GM19468 (cell line): ENCODE measurements around the gene FBXW8.

Source experiments
- ATAC-seq: cut with Tn5 transposase; IDR thresholded peaks from one replicate; pipeline ENCODE4 v1.9.1; 2021; ENCODE audit warnings: mild to moderate bottlenecking, moderate library complexity, moderate number of reproducible peaks; ENCODE audit not compliant: unreplicated experiment; ENCODE audit errors: extremely low read depth

Gene FBXW8, protein sequence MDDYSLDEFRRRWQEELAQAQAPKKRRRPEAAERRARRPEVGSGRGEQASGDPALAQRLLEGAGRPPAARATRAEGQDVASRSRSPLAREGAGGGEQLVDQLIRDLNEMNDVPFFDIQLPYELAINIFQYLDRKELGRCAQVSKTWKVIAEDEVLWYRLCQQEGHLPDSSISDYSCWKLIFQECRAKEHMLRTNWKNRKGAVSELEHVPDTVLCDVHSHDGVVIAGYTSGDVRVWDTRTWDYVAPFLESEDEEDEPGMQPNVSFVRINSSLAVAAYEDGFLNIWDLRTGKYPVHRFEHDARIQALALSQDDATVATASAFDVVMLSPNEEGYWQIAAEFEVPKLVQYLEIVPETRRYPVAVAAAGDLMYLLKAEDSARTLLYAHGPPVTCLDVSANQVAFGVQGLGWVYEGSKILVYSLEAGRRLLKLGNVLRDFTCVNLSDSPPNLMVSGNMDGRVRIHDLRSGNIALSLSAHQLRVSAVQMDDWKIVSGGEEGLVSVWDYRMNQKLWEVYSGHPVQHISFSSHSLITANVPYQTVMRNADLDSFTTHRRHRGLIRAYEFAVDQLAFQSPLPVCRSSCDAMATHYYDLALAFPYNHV

DNA sequence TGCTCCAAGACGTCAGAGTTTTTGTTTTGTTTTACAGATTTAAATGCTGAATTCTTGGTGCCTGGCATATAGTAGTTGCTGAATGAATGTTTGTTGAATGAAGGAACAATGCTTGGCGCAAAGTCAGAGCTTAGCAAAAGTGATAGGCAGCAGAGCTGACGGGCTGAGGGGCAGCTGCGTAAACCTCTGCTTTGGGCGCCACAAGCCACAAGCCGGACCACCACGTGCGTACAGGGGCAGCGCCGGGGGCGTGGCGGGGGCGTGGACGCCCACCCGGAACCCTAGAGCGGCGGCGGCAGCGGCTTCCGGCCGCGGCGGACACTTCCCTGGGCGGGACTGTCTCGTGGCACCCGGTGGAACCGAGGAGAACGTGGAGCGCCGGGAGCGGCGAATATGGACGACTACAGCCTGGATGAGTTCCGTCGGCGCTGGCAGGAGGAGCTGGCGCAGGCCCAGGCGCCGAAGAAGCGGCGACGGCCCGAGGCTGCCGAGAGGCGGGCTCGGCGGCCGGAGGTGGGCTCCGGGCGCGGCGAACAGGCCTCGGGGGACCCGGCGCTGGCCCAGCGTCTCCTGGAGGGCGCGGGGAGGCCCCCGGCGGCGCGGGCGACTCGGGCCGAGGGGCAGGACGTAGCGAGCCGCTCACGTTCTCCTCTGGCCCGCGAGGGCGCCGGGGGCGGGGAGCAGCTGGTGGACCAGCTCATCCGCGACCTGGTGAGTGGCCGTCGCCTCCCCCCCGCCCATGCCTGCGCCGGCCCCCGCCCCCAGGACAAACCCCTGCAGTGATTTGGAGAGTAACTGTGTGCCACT, at the start of gene FBXW8:
Gene FBXW8 (plus strand): TSS at position 306 of the 807 bp plus-strand sequence. CDS start 88 bp downstream, at position 394.
- peak; percentile 85 for ATAC-seq

DNA sequence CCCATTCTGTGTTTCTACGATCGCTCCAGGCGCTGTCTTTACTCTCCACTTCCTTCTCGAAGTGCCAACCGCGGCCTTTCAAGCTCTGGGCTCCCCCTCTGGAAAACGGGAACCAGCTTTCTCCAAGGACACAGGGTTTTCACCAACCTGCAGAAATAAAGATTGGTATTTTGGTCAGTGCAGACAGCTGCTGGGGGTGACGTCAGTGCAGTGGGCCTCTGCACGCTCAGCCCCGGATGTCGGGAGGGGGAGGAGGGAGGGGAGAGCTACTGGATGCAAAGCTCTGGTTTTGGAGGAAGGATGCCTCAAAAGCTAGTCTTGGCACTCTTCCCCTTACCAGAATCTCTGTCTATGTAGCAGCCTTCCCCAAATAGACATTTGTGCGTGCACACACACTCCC, 49.4 kb upstream of the FBXW8 start:
- peak; percentile 27 for ATAC-seq

DNA sequence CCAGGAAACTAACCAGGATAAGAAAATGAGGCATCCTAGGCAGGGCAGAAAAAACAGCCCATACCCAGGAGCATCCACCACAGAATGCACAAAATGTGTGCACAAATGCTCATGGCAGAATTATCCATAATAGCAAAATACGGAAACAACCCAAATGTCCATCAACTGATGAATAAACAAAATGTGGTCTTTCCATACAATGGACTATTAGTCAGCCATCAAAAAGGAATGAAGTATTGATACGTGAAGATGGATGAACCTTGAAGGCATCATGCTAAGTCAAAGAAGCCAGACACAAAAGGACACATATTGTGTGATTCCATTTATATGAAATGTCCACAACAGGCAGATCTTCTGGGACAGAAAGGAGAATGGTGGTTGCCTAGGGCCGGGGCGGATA, 48.6 kb upstream of the FBXW8 start:
- no peak for ATAC-seq

DNA sequence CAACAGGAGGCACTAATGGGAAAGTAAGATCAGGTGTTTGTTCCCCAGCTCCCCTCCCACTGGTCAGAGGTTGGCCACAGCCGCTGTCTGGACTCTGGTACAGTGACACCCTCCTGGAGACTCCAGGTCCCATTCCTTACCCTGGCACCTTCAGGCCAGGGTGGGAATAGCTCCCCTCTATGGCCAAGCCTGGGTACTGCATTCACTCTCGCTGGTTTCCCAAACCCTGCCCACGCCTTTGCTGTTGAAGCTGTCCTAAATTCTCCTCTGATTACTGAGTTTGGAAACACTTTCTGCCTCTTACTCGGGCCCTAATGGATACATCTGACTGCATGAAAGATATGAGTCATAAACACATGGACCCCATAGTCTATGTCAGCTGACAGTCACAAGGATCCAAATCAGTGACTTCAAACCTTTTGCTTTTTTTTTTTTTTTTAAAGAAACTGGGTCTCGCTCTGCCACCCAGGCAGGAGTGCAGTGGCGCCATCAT, 47.4 kb upstream of the FBXW8 start:
- ATAC-seq: no peak

DNA sequence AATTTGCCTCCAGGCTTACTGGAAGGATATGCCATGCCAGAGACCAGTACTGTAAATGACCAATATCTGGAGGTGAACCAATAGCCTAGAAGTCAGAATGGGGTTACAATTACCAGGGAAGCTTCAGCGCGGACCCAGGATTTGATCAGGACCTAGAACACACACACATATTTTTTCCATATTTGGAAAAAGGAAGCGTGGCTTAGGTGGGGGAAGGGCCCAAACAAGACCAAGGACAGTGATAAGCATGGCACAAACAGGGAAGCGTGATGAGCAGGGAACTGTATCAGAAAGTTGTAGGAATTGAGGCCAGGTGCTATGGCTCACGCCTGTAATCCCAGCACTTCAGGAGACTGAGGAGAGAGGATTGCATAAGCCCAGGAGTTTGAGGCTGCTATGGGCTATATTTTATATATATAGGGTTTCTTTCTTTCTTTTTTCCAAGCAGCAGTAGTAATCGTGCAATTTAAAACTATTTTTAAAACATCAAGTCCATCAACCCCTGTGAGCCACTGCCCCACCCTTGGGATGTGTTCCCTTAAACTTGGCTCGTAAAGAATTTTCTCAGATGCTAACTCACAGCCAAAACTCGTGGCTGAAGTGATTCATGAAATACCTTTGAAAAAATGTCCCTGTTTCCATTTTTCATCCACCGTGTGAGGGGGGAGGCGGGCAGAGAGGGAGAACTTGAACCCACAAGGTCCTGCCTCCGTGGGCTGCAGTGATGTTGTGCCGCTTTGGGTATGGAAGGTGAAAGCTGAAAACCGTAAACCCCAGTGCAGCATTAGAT, 46.2 kb upstream of the FBXW8 start:
- ATAC-seq: no peak

DNA sequence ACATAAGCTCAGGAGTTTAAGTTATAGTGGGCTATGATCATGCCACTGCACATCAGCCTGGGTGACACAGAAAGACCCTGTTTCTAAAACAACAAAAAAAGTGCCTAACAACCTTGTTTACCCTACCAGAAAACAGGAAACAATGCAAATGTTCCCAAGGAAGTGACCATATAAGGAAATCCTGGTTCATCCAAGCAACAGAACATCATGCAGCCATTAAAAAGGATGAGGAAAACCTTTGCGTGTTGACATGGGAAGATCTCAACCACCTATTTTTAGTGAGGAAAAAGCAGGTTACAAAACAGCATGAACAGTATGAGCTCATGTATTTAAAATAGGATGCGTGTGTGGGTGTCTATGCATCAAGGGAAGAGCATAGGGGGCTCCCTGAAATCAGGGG, 43.2 kb upstream of the FBXW8 start:
- no peak for ATAC-seq

DNA sequence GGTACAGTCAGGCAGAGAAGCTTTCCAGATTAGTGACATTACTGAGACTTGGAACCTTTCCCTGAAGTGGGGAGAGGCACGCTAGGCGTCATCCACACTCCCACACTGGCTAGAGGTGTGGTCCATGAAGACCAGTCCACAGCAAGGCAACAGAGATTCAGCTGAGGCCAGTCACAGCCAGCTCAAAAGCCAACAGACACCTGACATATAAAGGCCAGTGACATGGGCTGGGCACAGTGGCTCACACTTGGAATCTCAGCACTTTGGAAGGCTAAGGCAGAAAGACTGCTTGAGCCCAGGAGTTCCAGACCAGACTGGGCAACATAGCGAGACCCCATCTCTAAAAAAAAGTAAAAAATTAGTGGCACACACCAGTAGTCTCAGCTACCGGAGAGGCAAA, 40.4 kb upstream of the FBXW8 start:
- ATAC-seq: no peak

DNA sequence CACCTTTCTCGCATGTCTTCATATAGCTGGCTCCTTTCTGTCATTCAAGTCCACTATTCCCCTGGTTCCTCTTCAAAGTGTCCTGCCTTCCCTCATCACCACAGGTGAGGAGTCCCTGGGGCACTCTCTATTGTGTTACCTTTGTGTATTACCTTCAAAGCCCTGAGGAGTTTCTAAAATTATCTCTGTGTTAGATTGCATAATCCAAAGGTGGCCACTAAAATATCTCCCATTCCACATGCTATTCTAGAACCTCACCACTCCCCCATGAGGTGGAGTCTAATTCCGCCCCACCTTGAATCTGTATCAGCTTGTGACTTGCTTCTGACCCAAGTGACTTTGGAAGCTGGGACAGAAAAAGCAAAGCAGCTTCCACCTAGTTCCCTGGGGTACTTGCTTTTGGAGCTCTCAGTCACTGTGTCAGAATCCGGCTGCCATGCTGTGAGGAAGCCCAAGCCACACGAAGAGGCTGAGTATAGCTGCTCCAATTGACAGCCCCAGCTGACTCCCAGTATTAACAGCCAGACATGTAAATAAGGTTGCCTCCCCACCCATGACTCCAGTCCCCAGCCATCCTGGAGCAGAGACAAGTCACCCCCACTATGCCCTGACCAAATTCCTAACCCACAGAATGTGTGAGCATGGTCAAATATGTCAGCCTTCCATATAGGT, 36.3 kb upstream of the FBXW8 start:
- ATAC-seq: no peak

DNA sequence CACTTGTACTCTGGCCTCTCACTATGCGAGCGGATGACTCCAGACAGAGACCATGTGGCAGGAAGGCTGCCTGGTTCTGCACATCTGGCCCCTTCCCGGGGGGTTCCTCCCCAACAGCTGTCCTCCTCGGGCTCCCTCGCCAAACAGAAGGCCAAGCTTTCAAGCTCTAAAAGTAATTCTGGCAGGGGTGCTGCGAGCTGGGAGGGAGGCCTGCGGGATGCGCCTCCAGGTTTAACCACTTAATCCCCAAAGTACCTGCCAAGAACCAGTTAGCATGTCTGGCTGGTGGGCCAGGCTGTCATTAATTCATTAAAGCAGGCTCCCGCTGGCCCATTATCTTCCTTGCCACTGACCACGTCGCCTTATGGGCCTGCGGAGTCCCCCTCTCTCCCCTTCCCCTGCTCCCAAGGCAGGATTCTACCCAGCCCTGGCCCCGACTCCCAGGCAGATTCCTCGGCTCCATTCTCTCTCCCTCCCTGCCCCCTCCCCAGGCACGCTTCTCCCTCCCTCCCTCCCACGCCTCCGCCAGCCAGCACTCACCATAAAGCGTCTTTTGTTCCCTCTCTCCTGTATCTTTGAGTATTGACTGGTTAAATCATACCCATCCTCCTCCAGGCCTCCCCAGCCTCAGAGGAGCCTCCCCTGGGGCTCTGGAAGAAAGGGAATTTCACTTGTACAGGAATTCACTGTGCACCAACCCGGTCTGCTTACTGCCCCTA, 34.4 kb upstream of the FBXW8 start:
- ATAC-seq: no peak

DNA sequence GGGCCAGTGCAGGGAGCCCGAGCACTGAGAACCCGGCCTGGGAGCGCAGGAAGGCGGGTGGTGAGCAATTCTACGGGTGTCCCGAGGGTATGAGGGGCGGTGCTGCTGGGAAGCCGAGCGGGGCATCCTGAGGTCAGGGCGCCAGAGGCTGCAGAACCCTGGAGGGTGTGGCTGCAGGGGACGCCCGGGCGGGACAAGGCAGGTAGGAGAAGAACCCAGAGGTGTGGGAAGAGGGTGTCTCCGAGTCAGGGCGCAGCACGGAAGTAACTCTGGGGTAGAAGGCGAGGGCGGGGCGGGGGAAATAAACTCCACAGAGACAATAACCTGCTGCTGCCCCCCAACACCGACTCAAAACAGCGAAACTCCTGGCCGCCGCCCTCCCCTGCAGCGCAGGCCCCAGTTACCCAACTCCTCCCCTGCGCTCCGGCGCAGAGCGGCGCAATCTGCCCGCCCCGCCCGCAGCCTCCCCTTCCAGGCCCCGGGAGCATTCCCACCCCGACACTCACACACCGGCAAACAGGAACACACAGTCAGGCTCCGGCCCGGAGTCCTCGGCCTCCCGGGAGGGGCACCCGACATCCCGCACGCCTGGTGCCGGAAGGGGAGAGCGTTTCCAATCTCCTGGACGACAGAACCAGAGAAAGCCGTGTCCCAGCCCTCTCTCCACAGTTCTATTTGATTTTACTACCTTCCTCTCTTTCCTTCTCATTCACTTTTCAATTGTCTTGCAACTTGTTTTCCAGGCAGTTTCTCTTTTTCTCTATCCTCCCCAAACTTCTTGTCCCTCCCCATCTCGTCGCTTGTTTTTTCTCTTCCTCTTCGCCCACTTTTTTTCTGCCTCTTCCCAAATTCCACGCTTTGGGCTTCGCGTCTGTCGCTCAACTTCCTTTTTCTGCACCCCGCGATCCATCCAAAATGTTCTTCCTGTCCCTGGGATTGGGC, 31.9 kb upstream of the FBXW8 start:
- no peak for ATAC-seq

DNA sequence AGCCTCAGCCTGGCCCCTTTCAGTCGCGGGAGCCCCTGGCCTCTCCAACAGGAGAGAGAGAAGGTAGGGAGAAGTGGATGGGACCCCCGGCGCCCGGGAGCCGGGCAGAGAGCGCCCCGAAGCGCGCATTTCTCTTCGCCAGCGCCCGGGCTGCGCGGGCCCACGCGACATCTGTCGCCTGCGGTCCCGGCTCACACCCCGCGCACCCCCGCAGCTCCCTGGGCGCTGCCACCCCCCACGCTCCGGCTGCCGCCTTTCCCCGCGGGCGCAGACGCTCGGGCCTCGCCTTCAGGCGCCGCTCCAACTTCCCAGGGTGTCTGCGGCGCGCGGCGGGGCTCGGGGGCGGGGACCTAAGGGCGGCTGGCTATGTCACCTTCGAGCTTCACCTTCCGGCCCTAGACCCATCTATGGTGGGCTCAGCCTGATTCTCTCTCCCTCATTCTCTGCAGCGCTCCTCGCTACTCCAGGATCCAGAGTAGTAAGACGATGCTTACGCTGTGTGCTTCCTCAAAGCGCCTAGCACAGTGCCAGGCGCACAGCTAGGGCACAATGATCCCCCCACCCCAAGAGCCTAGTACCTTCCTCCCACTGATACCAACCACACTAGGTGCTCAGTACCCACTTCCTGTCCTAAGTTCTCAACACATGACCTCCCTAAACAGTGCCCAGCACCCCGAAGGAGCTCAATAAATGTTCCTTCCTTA, 31.1 kb upstream of the FBXW8 start:
- no peak for ATAC-seq

DNA sequence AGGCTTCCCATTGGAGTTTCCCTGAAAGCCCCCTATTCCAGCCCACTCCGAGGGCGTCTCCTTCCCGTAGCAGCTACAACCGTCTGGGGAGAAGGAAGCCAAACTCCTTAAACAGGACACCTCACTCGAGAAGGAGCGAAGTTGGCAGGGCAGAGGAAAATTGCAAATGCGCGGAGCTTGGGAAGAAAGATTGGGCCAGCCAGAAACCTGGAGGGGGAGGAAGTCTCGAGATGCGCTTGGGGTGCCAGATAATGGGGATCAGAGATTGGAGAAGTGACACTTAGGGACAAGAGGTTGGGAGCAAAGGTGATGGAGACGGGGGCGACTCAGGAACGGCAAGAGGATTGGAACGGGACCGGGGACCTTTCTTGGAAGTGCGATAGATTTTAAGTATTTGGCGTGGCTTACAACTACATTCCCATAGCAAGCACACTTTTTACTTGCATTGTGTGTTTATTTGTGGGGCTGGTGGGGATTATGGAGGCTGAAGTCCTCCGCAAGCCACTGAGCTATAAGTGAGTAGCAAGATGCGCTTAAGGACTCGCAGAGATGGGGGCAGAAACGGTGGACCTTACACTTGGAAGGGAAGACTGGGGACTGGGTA, 30.4 kb upstream of the FBXW8 start:
- no peak for ATAC-seq

DNA sequence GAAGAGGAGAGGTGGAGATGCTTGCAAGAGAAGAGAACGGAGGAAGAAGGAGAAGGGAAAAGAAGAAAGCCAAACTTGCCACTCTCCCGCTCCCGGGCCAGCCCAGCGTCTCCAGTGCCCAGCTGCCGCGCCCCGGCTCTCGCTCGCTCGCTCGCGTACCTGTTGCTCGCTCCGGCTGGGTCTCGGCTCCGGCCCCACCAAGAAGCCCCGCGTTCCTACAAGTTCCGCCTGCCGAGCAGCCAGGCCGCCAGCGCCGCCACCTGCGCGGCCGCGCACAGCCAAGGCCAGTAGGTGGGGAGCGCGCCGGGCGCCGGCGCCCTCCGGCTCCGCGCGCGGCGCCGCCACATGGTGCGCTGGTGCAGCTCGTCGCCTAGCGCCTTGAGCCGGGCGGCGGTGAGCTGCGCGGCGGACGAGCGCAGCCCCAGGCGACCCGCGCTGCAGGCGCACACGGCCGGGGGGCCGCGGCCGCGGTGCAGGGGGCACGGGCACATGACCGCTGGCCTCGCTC, 29.9 kb upstream of the FBXW8 start:
- no peak for ATAC-seq

DNA sequence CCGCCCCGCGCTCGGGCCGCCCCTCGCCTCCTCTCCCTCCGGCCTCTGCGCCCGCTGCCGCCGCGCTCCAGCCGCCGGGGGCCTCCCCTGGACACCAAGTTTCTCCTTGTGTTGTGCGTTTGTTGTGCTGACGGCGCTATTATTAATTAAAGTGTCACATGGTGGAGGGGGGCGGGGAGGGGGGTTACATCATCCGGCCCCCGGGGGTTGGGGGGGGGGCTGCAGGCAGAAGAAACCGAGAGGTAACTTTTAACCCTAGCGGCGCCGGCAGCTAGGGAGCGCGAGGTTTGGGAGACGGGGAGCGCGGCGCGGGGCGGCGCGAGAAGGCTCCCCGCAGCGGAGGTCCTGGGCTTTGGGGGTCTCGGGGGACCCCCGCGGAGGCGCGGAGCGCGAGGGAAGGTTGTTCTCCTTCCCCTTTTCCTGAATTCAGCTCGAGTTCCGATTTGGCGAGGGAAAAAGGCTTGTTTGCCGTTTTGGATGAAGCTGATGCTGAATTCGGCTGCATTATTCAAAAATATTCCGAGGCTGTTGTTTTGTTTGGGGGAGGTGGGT, 29.3 kb upstream of the FBXW8 start, which contains the start of gene HRK:
Gene HRK (minus strand): TSS at position 117 of the 552 bp plus-strand sequence. CDS start 134 bp downstream, outside the sequence.
- ATAC-seq: no peak

DNA sequence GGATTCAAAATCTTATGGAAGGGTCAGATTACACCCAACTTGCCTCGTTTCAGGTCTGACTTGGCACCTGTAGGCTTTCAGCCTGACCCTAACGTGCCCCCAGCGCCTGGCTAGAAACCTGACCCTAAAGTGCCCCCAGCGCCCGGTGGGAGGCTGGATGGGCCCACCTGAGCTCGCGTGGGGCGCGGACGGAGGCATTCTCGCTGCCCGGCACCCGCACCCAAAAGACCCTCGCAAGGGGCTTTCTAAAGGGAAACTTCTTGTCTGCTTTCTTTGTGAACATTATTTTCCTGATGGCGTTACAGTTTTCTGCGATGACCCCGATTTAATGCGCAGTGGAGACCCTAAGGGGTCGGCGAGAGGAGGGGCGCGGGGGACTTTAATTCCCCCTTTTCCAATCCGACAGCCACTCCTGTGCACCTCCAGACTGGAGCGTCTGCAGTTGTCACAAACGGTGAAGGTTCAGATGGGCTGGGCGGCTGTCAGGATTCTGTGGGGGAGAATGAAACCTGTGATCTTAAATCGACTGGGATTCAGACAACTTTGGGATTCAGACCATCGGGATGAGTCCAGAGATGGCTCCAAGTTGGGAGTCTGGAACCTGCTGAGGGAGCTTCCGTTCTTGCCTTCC, 28.8 kb upstream of the FBXW8 start:
- no peak for ATAC-seq

DNA sequence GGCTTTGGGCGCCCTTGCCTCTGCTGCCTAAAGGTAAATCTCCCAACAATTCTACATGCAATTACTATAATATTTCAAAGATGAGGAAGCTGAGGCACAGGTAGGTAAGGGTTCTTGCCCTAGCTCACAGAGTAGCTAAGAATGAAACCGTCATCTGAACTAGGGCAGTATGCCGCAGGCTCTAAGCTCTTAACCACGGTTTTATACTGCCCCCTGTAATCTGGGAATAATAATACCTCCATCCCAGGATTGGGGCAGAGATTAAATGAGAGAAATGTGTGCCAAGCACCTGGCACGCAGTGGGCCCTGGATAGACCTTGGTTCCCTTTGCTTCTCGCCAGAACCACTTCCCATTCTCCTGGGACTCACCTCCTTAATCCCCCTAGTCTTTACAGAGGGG, 28.0 kb upstream of the FBXW8 start:
- no peak for ATAC-seq
